ENCODE results near the gene ZNF384. TPM values are rescaled to one million over a fixed set of nuclear protein-coding genes. Genes with fewer than 3 reads are reported as not detected.

Gene ZNF384
- total and polyA plus RNA-seq, 10 of the 15 experiments (the other 5 are each of a cell fraction or from before 2014, with no cell fraction given): 0.46 to 81.5 (median 30.5) TPM

DNA sequence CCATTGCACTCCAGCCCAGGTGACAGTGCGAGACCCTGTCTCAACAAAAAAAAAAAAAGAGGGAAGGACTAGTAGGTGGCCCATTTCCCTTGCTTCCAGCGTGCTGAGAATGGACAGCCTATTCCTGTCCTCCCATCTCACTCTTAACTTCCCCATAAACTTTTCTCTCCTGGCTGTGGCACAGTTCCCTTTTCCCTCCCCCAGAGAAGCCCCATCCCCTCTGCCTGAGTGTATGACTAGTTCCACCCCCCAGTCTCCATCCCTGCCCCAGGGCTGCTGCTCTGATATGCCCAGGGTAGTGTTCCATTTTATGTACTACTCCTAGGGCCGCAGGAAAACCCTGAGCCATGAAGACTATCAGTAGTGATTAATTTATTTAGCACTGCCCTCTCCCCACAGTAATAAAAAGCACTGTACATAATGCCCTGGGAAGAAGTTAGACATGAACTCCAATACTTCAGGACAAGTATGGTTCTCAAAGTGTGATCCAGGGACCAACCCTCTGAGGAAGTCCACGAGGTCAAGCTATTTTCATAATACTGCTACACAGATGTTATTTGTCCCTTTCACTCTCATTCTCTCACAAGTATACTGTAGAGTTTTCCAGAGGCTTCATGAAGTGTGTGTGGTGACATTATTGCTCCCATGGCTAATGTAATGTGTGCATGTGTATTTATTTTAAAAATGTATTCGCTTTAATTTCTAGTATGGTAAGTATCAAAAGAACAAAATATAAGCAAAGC lies 70.5 kb downstream of the ZNF384 start (continued):
- TF ChIP-seq, protein P1, sequence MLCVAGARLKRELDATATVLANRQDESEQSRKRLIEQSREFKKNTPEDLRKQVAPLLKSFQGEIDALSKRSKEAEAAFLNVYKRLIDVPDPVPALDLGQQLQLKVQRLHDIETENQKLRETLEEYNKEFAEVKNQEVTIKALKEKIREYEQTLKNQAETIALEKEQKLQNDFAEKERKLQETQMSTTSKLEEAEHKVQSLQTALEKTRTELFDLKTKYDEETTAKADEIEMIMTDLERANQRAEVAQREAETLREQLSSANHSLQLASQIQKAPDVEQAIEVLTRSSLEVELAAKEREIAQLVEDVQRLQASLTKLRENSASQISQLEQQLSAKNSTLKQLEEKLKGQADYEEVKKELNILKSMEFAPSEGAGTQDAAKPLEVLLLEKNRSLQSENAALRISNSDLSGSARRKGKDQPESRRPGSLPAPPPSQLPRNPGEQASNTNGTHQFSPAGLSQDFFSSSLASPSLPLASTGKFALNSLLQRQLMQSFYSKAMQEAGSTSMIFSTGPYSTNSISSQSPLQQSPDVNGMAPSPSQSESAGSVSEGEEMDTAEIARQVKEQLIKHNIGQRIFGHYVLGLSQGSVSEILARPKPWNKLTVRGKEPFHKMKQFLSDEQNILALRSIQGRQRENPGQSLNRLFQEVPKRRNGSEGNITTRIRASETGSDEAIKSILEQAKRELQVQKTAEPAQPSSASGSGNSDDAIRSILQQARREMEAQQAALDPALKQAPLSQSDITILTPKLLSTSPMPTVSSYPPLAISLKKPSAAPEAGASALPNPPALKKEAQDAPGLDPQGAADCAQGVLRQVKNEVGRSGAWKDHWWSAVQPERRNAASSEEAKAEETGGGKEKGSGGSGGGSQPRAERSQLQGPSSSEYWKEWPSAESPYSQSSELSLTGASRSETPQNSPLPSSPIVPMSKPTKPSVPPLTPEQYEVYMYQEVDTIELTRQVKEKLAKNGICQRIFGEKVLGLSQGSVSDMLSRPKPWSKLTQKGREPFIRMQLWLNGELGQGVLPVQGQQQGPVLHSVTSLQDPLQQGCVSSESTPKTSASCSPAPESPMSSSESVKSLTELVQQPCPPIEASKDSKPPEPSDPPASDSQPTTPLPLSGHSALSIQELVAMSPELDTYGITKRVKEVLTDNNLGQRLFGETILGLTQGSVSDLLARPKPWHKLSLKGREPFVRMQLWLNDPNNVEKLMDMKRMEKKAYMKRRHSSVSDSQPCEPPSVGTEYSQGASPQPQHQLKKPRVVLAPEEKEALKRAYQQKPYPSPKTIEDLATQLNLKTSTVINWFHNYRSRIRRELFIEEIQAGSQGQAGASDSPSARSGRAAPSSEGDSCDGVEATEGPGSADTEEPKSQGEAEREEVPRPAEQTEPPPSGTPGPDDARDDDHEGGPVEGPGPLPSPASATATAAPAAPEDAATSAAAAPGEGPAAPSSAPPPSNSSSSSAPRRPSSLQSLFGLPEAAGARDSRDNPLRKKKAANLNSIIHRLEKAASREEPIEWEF (IDR thresholded peaks at IDR 0.05; ENCODE audit: insufficient replicate concordance, low read depth, low read length): no peak

Small RNAs within 50 kb of the gene (small RNA-seq; reads per million reads assigned to genes)
- gene RNU6-781P: not detected

Other genes starting within 250 kb of the ZNF384 start
Only the 7 nearest of the 28 such genes appear.
- 4.1 and 4.6 TPM in 2 replicates for gene LPAR5, start 53.4 kb downstream of the ZNF384 start, total RNA-seq (2014; rRNA removed)
- 2.0 and 2.1 TPM in 2 replicates for gene LPAR5, start 53.4 kb downstream of the ZNF384 start, total RNA-seq (2014; rRNA removed; fragmentation: Illumina TruSeq; extraction: Trizol)
- 7.9 and 8.2 TPM in 2 replicates for gene LPAR5, start 53.4 kb downstream of the ZNF384 start, total RNA-seq (2021)
- 4.2 and 5.7 TPM in 2 replicates for gene LPAR5, start 53.4 kb downstream of the ZNF384 start, polyA plus RNA-seq (2011; rRNA removed)
- 4.5 and 5.2 TPM in 2 replicates for gene LPAR5, start 53.4 kb downstream of the ZNF384 start, polyA plus RNA-seq (2014; fragmentation: Illumina TruSeq; extraction: Trizol)
- 1 to 10 TPM; 1.3 to 1.7 TPM for gene LPAR5, start 53.4 kb downstream of the ZNF384 start, polyA plus RNA-seq (2014; fragmentation: Nextera tagmentation; extraction: Ambion mirVana)
- 6.1 and 7.2 TPM in 2 replicates for gene LPAR5, start 53.4 kb downstream of the ZNF384 start, polyA plus RNA-seq (2014; rRNA removed)
- gene LPAR5, start 53.4 kb downstream of the ZNF384 start, polyA plus RNA-seq (2016; fragmentation: Nextera tagmentation; extraction: Ambion mirVana): 1 to 10 TPM; 5.4 to 5.6 TPM
- 0.27 and 1.1 TPM in 2 replicates for gene ACRBP, start 41.9 kb downstream of the ZNF384 start, total RNA-seq (2014; rRNA removed)
- 0.69 and 1.1 TPM in 2 replicates for gene ACRBP, start 41.9 kb downstream of the ZNF384 start, total RNA-seq (2014; rRNA removed; fragmentation: Illumina TruSeq; extraction: Trizol)
- gene ACRBP, start 41.9 kb downstream of the ZNF384 start, total RNA-seq (2021): 1.4 and 1.8 TPM in 2 replicates
- 0.80 and 0.84 TPM in 2 replicates for gene ACRBP, start 41.9 kb downstream of the ZNF384 start, polyA plus RNA-seq (2011; rRNA removed)
- 0.75 and 1.5 TPM in 2 replicates for gene ACRBP, start 41.9 kb downstream of the ZNF384 start, polyA plus RNA-seq (2014; fragmentation: Illumina TruSeq; extraction: Trizol)
- under 1 TPM; 0.64 to 0.80 TPM for gene ACRBP, start 41.9 kb downstream of the ZNF384 start, polyA plus RNA-seq (2014; fragmentation: Nextera tagmentation; extraction: Ambion mirVana)
- 0.80 and 0.94 TPM in 2 replicates for gene ACRBP, start 41.9 kb downstream of the ZNF384 start, polyA plus RNA-seq (2014; rRNA removed)
- gene ACRBP, start 41.9 kb downstream of the ZNF384 start, polyA plus RNA-seq (2016; fragmentation: Nextera tagmentation; extraction: Ambion mirVana): 1 to 10 TPM in 1 of 2 experiments, under 1 TPM in 1; 0.54 to 1.3 TPM
- 21.7 and 23.7 TPM in 2 replicates for gene ING4, start 26.3 kb downstream of the ZNF384 start, total RNA-seq (2014; rRNA removed)
- 20.9 and 21.8 TPM in 2 replicates for gene ING4, start 26.3 kb downstream of the ZNF384 start, total RNA-seq (2014; rRNA removed; fragmentation: Illumina TruSeq; extraction: Trizol)
- gene ING4, start 26.3 kb downstream of the ZNF384 start, total RNA-seq (2021): 20.1 and 21.6 TPM in 2 replicates
- 53.9 and 63.8 TPM in 2 replicates for gene ING4, start 26.3 kb downstream of the ZNF384 start, polyA plus RNA-seq (2011; rRNA removed)
- gene ING4, start 26.3 kb downstream of the ZNF384 start, polyA plus RNA-seq (2014; fragmentation: Illumina TruSeq; extraction: Trizol): 33.8 and 39.5 TPM in 2 replicates
- gene ING4, start 26.3 kb downstream of the ZNF384 start, polyA plus RNA-seq (2014; fragmentation: Nextera tagmentation; extraction: Ambion mirVana): 1 to 10 TPM; 7.2 to 8.9 TPM
- gene ING4, start 26.3 kb downstream of the ZNF384 start, polyA plus RNA-seq (2014; rRNA removed): 22.6 and 24.2 TPM in 2 replicates
- gene ING4, start 26.3 kb downstream of the ZNF384 start, polyA plus RNA-seq (2016; fragmentation: Nextera tagmentation; extraction: Ambion mirVana): 10 to 100 TPM; 18.4 to 22.5 TPM
- not detected in 2 replicates for gene PIANP, start 11.4 kb upstream of the ZNF384 start, total RNA-seq (2014; rRNA removed)
- gene PIANP, start 11.4 kb upstream of the ZNF384 start, total RNA-seq (2014; rRNA removed; fragmentation: Illumina TruSeq; extraction: Trizol): not detected in 2 replicates
- 0.08 TPM in 1 of 2 replicates, not detected in the other for gene PIANP, start 11.4 kb upstream of the ZNF384 start, total RNA-seq (2021)
- not detected in 2 replicates for gene PIANP, start 11.4 kb upstream of the ZNF384 start, polyA plus RNA-seq (2011; rRNA removed)
- not detected in 2 replicates for gene PIANP, start 11.4 kb upstream of the ZNF384 start, polyA plus RNA-seq (2014; fragmentation: Illumina TruSeq; extraction: Trizol)
- not detected for gene PIANP, start 11.4 kb upstream of the ZNF384 start, polyA plus RNA-seq (2014; fragmentation: Nextera tagmentation; extraction: Ambion mirVana)
- gene PIANP, start 11.4 kb upstream of the ZNF384 start, polyA plus RNA-seq (2014; rRNA removed): 0.04 and 0.08 TPM in 2 replicates
- under 1 TPM in 1 of 2 experiments, not detected in 1; 0.12 TPM for gene PIANP, start 11.4 kb upstream of the ZNF384 start, polyA plus RNA-seq (2016; fragmentation: Nextera tagmentation; extraction: Ambion mirVana)
- 53.6 and 56.3 TPM in 2 replicates for gene COPS7A, start 34.7 kb upstream of the ZNF384 start, total RNA-seq (2014; rRNA removed)
- 26.8 and 28.8 TPM in 2 replicates for gene COPS7A, start 34.7 kb upstream of the ZNF384 start, total RNA-seq (2014; rRNA removed; fragmentation: Illumina TruSeq; extraction: Trizol)
- gene COPS7A, start 34.7 kb upstream of the ZNF384 start, total RNA-seq (2021): 42.1 and 48.4 TPM in 2 replicates
- 43.5 and 70.9 TPM in 2 replicates for gene COPS7A, start 34.7 kb upstream of the ZNF384 start, polyA plus RNA-seq (2011; rRNA removed)
- 43.5 and 45.0 TPM in 2 replicates for gene COPS7A, start 34.7 kb upstream of the ZNF384 start, polyA plus RNA-seq (2014; fragmentation: Illumina TruSeq; extraction: Trizol)
- gene COPS7A, start 34.7 kb upstream of the ZNF384 start, polyA plus RNA-seq (2014; fragmentation: Nextera tagmentation; extraction: Ambion mirVana): 10 to 100 TPM; 25.7 to 26.1 TPM
- gene COPS7A, start 34.7 kb upstream of the ZNF384 start, polyA plus RNA-seq (2014; rRNA removed): 55.3 and 61.7 TPM in 2 replicates
- gene COPS7A, start 34.7 kb upstream of the ZNF384 start, polyA plus RNA-seq (2016; fragmentation: Nextera tagmentation; extraction: Ambion mirVana): 10 to 100 TPM; 67.9 to 74.0 TPM
- 131 and 139 TPM in 2 replicates for gene MLF2, start 63.8 kb upstream of the ZNF384 start, total RNA-seq (2014; rRNA removed)
- gene MLF2, start 63.8 kb upstream of the ZNF384 start, total RNA-seq (2014; rRNA removed; fragmentation: Illumina TruSeq; extraction: Trizol): 59.2 and 63.4 TPM in 2 replicates
- gene MLF2, start 63.8 kb upstream of the ZNF384 start, total RNA-seq (2021): 125 and 129 TPM in 2 replicates
- gene MLF2, start 63.8 kb upstream of the ZNF384 start, polyA plus RNA-seq (2011; rRNA removed): 122 and 172 TPM in 2 replicates
- 91.6 and 111 TPM in 2 replicates for gene MLF2, start 63.8 kb upstream of the ZNF384 start, polyA plus RNA-seq (2014; fragmentation: Illumina TruSeq; extraction: Trizol)
- 10 to 100 TPM; 13.5 to 21.5 TPM for gene MLF2, start 63.8 kb upstream of the ZNF384 start, polyA plus RNA-seq (2014; fragmentation: Nextera tagmentation; extraction: Ambion mirVana)
- gene MLF2, start 63.8 kb upstream of the ZNF384 start, polyA plus RNA-seq (2014; rRNA removed): 170 and 181 TPM in 2 replicates
- 100 to 1,000 TPM; 222 TPM for gene MLF2, start 63.8 kb upstream of the ZNF384 start, polyA plus RNA-seq (2016; fragmentation: Nextera tagmentation; extraction: Ambion mirVana)
- 20.7 and 23.1 TPM in 2 replicates for gene PTMS, start 77.0 kb upstream of the ZNF384 start, total RNA-seq (2014; rRNA removed)
- 31.8 and 34.0 TPM in 2 replicates for gene PTMS, start 77.0 kb upstream of the ZNF384 start, total RNA-seq (2014; rRNA removed; fragmentation: Illumina TruSeq; extraction: Trizol)
- 127 and 131 TPM in 2 replicates for gene PTMS, start 77.0 kb upstream of the ZNF384 start, total RNA-seq (2021)
- gene PTMS, start 77.0 kb upstream of the ZNF384 start, polyA plus RNA-seq (2011; rRNA removed): 29.0 and 51.2 TPM in 2 replicates
- 41.3 and 90.6 TPM in 2 replicates for gene PTMS, start 77.0 kb upstream of the ZNF384 start, polyA plus RNA-seq (2014; fragmentation: Illumina TruSeq; extraction: Trizol)
- gene PTMS, start 77.0 kb upstream of the ZNF384 start, polyA plus RNA-seq (2014; fragmentation: Nextera tagmentation; extraction: Ambion mirVana): 1 to 10 TPM; 2.1 to 4.5 TPM
- gene PTMS, start 77.0 kb upstream of the ZNF384 start, polyA plus RNA-seq (2014; rRNA removed): 46.5 and 47.5 TPM in 2 replicates
- gene PTMS, start 77.0 kb upstream of the ZNF384 start, polyA plus RNA-seq (2016; fragmentation: Nextera tagmentation; extraction: Ambion mirVana): 10 to 100 TPM in 1 of 2 experiments, 1 to 10 TPM in 1; 4.9 to 27.8 TPM